GM19035 (cell line): ENCODE results near the gene CTNS.

Source experiments
- ATAC-seq: cut with Tn5 transposase; IDR thresholded peaks from one replicate; pipeline ENCODE4 v1.9.1; 2021; ENCODE audit not compliant: unreplicated experiment

Gene CTNS

DNA sequence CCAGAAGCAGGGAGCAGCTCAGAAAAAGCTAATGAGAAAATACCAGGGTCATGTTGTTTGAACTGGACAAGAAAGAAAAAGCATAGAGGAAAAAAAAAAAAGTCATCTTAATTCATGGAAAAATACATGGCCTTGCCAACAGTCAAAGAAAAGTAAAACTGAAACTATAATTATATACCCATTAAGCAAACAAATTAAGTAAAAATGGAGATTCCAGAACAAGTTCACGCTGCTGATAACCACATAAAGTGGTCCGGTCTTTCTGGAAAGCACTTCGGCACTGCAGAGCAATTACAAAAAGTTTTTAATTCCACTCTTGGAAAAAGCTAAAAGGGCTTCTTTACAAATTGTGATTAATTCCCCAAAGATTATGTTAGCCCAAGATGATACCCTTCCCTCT, 71.8 kb downstream of the CTNS start:
- ATAC-seq: no peak

DNA sequence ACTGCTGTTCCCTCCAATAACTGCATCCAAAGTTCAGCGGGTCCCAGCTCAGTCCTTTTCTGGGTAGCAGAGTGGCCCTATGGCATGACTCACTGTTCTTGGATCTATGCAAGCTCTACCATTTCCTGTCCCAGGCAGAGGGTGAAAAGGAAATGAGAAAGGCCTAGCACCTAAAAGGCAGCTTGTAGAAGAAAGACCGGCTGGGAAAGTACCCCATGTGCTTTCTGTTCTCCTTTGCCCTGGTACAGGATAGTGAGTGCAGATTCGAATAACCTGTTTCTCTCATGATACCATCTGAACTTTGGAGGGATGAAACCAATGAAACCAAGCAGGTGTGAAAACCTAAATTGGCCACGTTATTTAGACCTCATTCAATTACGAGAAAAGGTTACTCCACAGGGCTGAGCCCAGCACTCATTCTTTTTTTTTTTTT, 74.4 kb downstream of the CTNS start:
- ATAC-seq: peak; percentile 89
